NCI-H345 treated with DMSO at 0.1 percent for 48 hours (cell line): ENCODE data around the gene STX8.
"Not testable (repeated sequence)": the region's sequence is repeated elsewhere in the genome, so short reads cannot be mapped to it uniquely, and the experiment has no call there.

ENCODE experiments used
- DNase-seq: peaks from one replicate; lab custom pipeline; 2025; ENCODE audit not compliant: unreplicated experiment; lab: John Stamatoyannopoulos, UW

STX8 gene

DNA sequence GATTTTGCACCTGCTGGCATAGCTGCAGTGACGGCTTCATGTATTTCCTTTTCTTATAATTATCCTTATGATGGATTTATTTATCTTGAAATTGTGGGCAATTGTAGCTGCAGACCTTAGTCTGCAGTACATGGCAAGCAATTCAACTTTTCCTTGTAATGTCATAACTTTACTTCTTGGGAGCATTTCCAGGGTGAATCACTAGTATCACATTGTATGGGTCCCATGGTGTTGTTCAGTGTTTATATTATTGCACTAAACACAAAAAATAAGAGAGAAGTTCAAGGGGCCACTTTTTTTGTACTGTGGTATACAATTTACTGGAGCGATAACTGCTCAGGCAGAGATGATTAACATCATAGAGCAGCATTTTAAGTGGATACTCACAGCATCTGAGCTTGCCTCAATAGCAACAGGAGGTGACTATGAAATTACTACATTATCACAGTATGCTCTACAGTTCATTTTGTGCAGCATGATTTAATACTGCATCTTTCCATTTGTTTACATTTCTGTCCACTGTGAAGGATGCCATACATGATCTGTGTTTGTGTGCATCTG is 169.5 kb downstream of the STX8 start:
- no peak for DNase-seq

DNA sequence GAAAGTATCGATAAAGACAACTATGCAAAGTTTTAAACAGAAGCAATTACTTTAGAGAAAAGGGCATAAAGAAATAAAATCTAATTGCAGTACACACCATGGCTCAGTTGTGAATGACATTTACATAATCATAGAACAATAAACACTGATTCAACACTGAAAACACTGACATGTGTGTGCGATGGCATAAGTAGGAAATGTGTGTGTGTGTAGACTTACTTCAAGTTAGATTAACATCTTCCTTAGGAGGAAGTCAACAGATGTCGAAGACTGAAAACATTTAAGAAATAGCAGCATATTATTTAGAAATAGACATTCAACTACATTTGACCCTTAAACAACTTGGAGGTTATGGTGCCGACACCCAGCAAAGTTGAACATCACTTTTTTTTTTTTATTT is 172.4 kb downstream of the STX8 start:
- no peak for DNase-seq

DNA sequence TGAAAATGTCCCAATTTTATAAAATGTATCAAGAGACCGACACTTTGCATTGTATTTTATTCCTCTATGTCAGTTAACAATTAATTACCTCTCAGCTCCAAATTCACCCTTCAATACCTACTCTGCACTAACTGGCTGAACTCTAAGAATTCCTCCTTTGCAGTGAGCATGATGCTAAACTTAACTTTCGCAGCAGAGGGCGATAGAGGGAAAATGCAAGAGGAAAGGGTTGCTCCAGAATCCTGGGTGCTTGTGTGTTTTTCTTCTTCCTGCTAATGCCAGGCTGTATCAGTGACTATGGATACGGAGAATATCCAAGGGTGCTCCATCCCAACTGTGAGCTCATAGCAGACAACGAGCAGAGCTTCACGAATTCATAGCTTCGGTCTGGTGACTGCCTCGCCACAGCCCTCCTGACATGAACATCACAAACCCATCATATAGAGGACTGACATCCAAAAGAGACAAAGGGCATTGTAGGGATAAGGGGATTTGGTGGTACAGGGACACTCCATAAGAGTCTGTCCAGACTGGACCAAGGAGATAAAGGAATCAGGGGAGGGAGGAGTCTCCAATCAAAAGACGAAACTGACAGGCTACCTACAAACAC is 172.9 kb downstream of the STX8 start:
- no peak for DNase-seq

DNA sequence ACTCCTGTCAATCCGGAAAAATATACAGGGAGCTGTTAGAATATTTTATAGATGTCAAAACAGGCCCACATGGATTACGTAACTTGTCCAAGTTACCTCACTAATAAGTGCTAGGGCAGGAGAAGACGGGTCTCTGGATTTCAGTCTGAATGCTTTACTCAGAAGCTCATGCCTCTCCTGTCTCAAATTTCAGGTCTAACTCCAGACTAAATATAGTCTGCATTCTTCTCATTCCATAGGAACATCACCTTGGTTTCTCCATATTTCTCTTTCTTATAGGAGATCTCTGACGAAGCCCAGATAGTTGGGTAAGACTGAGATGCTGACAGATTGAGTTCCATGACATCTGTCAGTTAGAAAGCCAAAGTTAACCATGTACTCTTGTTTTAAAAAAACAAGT is 174.2 kb downstream of the STX8 start:
- DNase-seq = no peak

DNA sequence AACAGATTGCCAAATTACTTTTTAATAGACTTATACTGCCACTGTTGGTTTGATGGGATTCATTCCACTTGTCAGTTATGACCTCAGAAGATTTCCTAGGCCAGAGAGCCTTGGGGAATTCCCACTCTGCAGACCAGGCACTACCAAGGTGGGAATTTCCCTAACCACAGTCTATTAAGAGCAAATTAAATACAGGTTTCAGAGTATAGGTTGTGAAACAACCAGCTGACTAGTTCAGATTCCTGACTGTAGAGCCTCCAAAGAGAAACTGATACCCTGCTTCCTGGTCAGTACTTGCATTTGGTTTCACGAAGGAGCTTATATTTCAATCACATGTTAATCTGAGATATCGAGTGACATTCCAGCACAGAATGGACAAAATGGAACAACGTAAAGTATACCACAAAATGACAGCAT is 186.5 kb downstream of the STX8 start:
- DNase-seq = no peak

DNA sequence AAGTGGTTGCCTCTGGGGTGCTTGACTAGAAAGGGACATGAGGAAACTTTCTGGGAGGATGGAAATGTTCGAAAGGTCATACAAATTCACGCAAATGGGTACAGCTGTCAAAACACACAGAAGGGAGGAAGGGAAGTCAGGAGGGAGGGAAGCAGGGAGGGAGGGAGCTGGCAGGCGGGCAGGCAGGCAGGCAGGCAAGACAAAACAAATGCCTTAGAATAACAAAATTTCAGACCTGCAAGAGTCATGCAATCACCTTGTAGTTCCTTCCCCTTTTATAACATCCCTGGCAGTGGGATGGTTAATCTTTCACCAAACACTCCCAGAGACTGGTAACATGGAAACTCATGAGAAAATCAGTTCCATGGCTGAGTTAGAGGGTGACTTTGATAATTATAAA is 189.2 kb downstream of the STX8 start:
- no peak for DNase-seq

DNA sequence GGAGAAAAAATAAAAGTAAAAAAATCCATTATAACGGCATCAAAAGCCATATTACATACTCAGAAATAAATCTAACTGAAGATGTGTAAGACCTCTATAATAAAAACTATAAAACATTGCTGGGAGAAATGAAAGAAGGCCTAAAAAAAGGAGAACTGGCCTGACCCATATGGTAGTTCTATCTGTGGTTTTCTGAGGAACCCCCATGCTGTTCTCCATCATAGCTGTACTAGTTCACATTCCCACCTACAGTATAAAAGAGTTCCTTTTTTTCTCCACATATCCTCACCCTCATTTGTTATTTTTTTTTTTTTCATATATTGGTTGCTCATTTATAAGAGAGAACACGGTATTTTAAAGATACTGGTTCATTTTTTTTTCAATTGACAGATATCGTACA is 191.8 kb downstream of the STX8 start:
- no peak for DNase-seq

DNA sequence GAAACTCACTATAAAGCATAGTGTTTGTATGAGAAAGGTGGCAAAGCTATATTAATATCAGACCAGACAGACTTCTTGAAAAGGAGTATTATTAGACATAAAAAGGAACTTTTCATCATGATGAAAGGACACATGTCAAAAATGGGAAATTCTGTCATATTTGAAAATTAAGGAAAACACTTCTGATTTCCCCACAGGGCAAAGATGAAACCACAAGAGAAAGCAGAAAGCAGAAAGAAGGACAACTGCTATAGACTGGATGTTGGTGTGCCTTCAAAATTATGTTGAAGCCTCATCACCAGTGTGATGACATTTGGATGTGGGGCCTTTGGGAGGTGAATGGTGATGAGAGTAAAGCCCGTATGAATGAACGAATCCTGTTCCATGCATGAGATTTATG is 193.0 kb downstream of the STX8 start:
- DNase-seq = no peak

DNA sequence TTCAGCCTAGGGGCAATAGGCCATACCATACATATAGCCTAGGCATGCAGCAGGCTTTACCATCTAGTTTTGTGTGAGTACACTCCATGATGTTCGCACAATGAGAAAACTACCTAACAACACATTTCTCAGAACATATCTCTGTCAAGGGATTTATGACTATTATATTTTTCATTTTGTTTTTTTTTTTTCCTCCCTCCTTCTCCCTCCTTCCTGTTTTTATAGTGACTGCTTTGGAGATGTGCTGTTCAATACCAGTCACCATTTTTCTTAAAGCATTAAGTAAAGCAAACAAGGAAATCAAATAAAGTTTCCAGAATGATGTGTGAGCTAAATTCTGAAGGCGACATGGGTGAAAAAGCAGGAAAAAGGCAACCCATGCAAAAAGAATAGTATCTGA is 194.6 kb downstream of the STX8 start:
- no peak for DNase-seq

DNA sequence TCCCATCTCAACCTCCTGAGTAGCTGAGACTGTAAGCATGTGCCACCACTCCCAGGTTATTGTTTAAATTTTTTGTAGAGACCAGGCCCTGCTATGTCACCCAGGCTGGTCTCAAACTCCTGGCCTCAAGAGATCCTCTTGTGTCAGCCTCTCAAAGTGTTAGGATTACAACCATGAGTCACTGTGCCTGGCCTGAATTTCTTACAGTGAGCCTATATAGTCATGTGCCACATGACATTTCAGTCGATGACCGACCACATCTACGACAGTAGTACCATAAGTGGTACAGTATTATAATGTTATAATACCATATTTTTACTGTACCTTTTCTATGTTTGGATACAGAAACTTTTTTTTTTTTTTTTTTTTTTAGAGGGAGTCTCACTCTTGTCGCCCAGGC is 195.3 kb downstream of the STX8 start:
- DNase-seq = no peak

DNA sequence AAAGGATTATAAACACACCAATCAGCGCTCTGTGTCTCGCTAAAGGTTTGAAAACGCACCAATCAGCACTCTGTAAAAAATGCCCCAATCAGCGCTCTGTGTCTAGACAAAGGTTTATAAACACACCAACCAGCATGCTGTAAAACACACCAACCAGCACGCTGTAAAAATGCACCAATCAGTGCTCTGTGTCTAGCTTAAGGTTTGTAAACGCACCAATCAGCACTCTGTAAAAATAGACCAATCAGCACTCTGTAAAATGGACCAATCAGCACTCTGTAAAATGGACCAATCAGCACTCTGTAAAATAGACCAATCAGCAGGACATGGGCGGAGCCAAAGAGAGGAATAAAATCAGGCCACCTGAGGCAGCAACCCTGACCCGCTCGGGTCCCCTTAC is 199.4 kb downstream of the STX8 start:
- not testable (repeated sequence) for DNase-seq

DNA sequence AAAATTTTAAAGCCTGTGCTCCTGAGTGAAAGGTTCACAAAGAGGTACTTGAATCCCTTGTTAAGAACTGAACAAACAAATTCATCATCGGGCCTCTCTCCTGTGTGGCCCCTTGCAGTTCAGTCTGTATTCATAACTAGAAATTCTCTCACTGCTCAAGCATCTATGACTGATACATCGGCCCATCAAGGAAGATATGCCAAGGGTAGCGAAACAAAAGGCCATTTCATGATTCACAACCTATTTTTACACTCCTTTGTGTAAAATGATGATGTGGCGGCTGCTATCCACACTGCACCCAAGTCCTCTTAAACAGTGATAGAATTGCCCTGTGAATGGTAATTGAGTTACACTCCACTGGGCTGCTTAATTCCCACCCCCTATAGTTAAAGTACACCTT is 204.6 kb downstream of the STX8 start:
- peak; percentile 94 for DNase-seq

DNA sequence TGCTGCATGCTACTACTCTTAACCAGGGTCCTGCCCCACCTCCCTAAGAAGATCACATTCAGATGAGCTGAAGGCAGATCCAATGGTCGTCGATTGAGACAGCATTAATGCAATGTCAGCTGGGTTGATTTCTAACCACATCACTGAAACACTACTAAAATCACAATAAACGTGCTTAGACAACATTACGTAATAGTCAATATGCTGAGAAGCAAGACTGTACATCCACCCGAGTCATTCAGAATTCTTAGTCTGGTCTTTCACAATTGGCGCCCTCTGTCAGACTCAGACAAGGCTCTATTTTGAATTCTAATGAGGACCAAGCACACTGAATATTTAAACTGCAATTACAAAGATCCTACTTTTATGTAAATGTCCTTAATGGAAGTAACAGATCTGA is 205.2 kb downstream of the STX8 start:
- DNase-seq = peak; percentile 59

DNA sequence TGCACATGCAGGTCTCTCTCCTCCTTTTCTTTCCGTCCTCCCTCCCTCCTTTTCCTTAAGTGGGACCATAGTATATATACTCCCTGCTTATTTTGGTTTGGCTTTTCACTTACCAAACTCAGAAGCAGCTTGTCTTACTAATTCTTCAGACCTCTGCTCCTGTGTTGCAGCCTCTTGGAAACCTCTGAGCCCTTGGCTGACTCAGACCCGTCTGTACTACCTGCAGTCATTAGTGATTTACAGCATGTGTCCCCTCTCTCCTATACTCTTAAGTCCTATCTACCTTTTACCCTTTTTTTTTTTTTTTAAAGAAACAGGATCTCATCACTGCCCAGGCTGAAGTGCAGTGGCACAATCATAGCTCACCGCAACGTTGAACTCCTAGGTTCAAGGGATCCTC is 207.0 kb downstream of the STX8 start:
- no peak for DNase-seq

DNA sequence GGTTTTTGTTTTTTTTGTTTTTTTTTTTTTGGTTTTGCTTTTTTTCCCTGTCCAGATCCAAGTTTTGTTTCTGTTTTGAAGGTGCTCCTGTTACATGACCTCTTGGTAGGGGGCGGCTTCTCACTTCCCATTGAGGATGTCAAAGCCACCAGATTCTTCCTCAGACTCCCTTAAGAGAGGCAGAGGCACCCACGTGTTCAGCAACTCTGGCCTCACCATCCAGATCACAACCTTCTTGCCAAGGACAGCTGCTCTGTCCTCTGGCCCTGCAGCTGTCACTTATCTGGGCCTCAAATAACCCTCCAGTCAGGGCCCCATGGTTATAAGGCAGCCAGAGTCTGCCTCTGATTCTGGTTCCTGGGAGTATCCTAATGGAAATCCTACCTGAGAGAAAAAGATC is 208.5 kb downstream of the STX8 start:
- DNase-seq = no peak

DNA sequence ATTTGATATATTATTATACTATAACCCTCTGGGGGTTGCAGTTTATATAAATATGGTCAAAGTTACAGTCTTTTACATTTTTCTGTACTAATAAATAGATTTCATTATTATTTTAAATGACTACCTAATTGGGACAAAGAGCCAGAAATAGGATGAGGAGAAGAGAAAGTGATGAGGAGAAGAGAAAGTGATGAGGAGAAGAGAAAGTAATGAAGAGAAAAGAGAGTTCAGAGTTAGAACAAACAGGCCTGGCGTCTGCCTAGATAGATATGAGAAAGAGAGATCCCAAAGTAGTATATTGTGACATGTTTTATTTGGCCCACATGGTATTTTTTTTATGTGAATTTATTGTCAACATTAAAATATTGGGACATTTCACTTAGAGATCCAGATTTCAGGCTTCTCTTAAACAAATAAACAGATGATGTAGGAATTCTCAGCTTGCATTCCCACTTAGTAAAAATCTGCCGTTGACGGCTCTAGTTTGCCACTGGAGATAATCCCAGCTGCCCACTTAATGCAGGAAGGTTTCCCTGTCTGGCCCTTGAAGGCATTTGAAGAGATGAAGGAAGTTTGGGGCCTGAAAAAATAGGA is 210.7 kb downstream of the STX8 start:
- no peak for DNase-seq

DNA sequence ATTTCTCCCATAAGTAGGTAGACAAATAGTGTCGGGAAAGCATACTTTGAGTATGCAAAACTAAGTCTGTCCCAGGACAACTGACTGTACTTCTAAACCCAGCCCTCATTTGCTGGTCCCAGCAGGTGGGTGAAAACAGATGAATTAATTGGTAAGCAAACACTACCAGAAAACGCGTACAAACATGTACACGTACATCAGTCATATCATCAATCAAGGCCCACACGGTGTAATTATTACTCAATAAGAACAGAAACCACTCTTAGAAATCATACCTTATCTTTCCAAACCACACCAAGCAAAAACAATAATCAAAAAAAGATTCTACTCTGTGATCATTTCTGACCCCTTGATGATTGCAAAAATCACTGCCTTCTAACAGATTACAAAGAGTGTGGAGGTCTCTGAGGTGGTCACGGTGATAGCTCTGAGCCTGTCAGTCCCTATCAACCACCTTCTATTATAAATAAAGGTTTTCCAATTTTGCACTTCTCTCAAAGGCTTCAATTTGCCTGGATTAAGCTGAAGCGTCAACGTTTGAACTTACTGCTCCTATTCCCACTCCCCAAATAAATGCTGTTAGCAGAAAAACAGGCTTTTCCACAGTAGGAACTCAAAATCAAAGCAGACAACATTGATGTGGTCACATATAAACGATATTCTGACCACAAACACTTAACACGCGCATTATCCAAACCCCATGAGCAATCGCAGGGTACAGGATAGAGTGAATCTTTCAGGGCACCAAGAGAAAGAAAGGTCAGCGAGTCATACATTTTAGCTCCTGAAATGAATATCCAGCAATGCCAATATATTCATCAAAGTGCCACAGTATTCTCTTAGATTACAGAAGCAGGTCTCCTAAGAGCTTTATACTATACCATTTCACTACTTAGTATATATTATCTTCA is 211.9 kb downstream of the STX8 start:
- no peak for DNase-seq

DNA sequence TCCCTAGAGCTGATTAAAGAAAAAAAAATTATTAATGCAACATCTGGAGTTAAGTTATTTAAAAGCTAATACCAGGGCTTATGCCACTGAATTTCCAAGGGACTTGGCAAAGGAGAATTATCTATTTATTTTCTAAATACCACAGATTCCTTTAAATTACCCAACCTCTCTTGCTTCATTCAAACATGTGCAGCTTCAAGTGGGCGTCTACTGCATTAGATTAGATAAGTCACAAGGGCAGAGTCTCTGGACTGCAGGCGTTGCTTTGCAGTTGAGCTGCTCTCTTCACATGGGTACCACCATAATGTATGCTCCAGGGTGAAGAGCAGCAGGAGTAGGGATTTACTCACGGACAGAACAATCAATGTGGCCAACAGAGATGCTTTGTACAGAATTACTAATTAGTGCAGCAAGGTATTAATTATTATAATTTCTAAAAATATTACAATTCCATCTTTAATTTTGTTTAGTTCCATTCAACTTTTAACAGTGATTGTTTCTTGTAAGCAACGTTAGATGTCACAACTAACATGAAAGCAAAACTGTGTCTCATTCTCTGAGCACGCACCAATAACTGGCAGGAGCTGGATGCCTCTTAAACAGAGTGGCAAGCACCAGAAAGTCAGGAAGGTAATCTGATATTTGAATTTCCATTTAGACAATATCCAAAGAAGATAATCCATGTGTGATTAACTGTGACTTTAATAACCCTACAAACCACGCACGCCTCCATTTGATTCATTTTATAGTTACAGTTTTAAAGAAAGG is 214.2 kb downstream of the STX8 start:
- no peak for DNase-seq

DNA sequence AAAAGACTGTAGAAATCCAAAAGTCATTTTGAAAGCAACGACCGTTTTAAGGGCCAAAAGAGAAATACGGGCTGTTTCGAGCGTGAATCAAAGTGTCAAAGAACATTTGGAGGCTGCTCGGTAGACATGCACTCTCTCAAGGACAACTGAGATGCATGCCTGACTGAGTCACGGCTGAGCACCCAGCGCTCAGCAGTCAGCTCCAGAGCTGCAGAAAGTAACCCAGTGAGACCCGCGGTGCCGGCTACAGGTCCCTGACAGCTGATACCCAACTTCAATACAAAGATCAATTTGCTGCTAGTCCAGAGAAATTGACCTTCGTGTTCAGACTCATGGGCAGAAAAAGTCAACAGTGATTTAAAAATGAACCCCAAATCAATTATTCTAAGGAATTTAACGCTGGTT is 214.9 kb downstream of the STX8 start:
- DNase-seq = no peak

DNA sequence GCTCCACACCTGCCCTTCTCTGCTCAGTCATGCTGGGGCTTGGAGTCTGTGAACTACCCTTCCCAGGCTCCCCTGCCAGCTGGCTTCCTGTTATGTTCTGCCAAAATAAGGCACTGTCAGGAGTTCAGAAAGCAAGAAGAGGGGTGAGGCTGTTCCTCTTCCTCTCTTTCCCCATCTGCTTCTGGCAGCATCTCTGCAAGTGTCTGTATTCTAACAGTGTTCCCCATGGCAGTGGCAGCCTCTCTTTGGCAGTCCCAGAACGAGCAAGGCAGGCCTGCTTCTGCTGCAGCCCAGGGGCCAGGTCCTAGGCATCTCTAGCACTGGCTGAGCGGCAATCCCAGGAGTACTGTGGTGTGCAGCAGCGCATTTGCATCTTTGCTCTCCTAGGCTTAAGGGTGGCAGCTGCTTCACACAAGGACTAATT is 219.1 kb downstream of the STX8 start:
- DNase-seq = no peak

DNA sequence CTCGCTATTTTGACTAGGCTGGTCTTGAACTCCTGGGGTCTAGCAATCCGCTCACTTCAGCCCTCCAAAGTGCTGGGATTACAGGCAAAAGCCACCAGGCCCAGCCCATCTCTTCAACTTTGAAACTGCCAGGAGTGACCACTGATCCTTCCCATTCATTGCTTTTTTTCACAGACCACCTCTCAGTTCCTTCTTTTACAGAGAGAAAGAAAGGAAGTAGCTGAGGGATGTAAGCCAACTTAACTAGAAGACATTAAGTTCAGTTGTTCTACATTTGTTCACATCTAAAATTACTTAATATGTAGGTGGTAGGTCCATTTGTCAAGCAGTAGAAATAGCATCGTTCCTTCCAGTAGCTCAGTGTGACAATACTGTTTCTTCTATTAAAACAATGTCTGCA is 219.8 kb downstream of the STX8 start:
- no peak for DNase-seq
